Activated CD4-positive, alpha-beta T cell treated with anti-CD3 and anti-CD28 coated beads, Interleukin-2, amount 10 ng/mL, durations not matched to agents 7 days and 5 days (primary cell): ENCODE data around the gene USP2. TPM values are rescaled to one million over a fixed set of nuclear protein-coding genes. Genes with fewer than 3 reads are reported as not detected.
"Not testable (repeated sequence)": the region's sequence is repeated elsewhere in the genome, so short reads cannot be mapped to it uniquely, and the experiment has no call there.

Experiments used
- CTCF ChIA-PET: fragments of 350-600 bp; sonication (Branson Sonifier 250); formaldehyde crosslinking; loops from one replicate; lab custom pipeline; 2021; ENCODE audit warnings: antibody characterized with exemption; lab: Charles Lee
- POLR2A ChIA-PET: fragments of 350-600 bp; sonication (Branson Sonifier 250); formaldehyde crosslinking; loops from one replicate; lab custom pipeline; 2021; ENCODE audit warnings: antibody characterized with exemption; lab: Charles Lee
- DNase-seq: peaks from one replicate; pipeline ENCODE4 v3.0.0-alpha.2; 2020
- H3K27ac Mint-ChIP-seq: one replicate; pipeline ENCODE4 v1.8.0; 2021; ENCODE audit warnings: mild to moderate bottlenecking, moderate library complexity, mixed read lengths
- H3K27me3 Mint-ChIP-seq: one replicate; pipeline ENCODE4 v1.8.0; 2021; ENCODE audit warnings: mixed read lengths
- H3K36me3 Mint-ChIP-seq: one replicate; pipeline ENCODE4 v1.8.0; 2021; ENCODE audit warnings: low read depth, mixed read lengths
- H3K4me1 Mint-ChIP-seq: one replicate; pipeline ENCODE4 v1.8.0; 2021; ENCODE audit warnings: mixed read lengths
- H3K4me3 Mint-ChIP-seq: one replicate; pipeline ENCODE4 v1.8.0; 2021; ENCODE audit warnings: mild to moderate bottlenecking, moderate library complexity, mixed read lengths
- H3K9me3 Mint-ChIP-seq: one replicate; pipeline ENCODE4 v1.8.0; 2021; ENCODE audit warnings: mixed read lengths
- total RNA-seq, 2 experiments: library from RNA; stranded (reverse); gene quantifications; one replicate each; pipeline ENCODE4 v1.2.3, GENCODE V29; 2021

USP2 gene
- total RNA-seq, 2 experiments from 2014 or later: 0.17 to 0.22 TPM

DNA sequence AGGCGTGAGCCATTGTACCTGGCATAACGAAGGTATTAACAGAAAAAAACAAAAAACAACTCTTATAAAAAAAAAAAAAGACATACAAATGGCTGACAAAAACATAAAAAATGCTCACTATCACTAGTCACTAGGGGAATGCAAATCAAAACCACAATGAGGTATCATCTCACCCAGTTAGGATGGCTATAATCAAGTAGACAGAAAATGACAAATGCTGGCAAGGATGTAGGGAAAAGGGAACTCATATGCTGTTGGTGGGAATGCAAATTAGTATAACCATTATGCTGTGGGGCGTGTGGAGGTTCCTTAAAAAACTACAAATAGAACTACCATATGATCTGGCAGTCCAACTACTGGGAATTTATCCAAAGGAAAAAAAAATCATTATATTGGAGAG is 24.5 kb upstream of the USP2 start:
- no peaks in the 10 kb centered on the region for H3K4me1 Mint-ChIP-seq
- no peak overlapping the region for H3K4me3 Mint-ChIP-seq
- no peaks in the 10 kb centered on the region for H3K9me3 Mint-ChIP-seq
- no peak overlapping the region for H3K27ac Mint-ChIP-seq
- H3K36me3 Mint-ChIP-seq: no peaks in the 10 kb centered on the region
- CTCF ChIA-PET: no interaction called here
- peaks cover 12% of the 10 kb centered on the region for H3K27me3 Mint-ChIP-seq
- no peak for DNase-seq
- POLR2A ChIA-PET: no interaction called here

DNA sequence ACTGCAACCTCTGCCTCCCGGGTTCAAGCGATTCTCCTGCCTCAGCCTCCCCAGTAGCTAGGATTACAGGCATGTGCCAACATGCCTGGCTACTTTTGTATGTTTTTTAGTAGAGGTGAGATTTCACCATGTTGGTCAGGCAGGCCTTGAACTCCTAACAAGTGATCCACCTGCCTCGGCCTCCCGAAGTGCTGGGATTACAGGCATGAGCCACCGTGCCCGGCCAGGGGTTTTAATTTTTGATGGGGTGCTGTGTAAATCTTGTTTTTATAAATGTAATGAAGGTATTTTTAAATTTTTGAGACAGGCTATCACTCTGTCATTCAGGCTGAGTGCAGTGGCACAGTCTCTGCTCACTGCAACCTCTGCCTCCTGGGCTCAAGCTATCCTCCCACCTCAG is 24.0 kb upstream of the USP2 start:
- H3K27ac Mint-ChIP-seq, DNase-seq, POLR2A ChIA-PET, H3K36me3 Mint-ChIP-seq, H3K4me3 Mint-ChIP-seq, H3K4me1 Mint-ChIP-seq, H3K9me3 Mint-ChIP-seq: not testable (repeated sequence)
- CTCF ChIA-PET: interaction anchor here (0.6 kb wide), 1 partner anchor 376 kb away, joined by 5 read pairs; no protein-coding TSS in a partner anchor
- peaks cover 16% of the 10 kb centered on the region for H3K27me3 Mint-ChIP-seq

DNA sequence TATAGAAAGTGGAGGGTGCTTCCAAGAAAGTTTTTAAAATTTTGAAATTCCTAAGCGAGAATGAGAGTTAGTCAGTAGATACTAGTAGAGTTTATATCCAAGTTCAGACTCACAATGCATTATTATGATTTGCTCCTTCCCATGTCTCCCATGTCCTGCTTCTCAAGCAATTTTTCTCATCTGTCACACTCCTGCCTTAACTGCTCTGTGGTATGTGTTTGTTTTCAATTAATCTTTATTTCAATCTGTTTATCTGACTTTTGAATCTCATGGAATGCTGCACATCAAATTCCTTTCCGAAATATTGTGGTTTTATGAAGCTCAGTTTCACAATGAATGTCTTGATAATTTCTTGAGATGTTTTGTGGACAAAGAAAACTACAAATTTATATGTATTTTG is 23.4 kb upstream of the USP2 start:
- Mint-ChIP-seq H3K9me3 (peaks cover 4% of the 10 kb centered on the region), H3K27ac (no peak overlapping the region), H3K27me3 (peaks cover 18% of the 10 kb centered on the region), H3K4me1 (no peaks in the 10 kb centered on the region), H3K4me3 (no peak overlapping the region), H3K36me3 (no peaks in the 10 kb centered on the region)
- ChIA-PET POLR2A (no interaction called here), CTCF (no interaction called here)
- no peak for DNase-seq

DNA sequence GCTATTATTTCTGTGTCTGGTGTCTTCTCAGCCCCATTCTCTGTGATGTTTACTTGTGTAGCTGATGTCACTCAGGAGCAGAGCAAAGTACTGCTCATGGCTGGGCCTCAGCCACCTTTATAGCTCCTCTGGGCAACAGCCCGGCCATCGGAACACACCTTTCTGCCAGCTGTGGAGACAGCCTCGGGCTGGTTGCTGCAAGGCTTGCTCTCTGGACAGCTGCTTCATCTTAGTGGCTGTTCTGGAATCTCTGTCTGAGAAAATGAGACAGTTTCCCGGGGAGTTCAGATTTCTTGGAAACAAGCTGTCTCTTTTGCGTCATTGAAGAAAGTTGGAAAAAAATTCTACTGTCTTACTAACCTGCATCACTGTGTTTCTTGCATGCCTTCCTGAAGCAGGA is 21.5 kb upstream of the USP2 start:
- H3K27ac Mint-ChIP-seq: no peak overlapping the region
- H3K4me1 Mint-ChIP-seq: no peaks in the 10 kb centered on the region
- ChIA-PET POLR2A (no interaction called here), CTCF (interaction anchor here (0.6 to 1.0 kb wide), 2 partner anchors 19 to 717 kb away, joined by 3 read pairs; no protein-coding TSS in a partner anchor)
- H3K9me3 Mint-ChIP-seq: peaks cover 6% of the 10 kb centered on the region
- no peak overlapping the region for H3K4me3 Mint-ChIP-seq
- H3K27me3 Mint-ChIP-seq: peaks cover 24% of the 10 kb centered on the region
- H3K36me3 Mint-ChIP-seq: no peaks in the 10 kb centered on the region
- no peak for DNase-seq

DNA sequence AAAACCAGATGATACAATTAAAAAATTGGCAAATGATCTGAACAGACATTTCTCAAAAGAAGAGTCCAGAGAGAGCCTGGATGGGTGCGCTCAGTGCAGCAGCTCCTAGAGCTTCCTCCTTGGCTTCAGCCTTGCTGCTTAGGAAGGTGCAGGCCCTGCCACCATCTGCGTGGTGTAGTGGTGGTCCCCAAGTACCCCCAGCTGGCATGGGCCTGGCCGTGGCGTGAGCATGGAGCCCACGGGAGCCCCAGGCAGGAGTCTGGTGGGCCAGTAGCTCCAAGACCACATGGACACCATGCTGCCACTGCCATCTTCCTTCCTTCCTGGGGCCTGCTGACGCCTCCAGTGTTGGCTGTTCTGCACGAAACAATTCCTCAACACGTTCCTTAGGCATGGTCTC is 21.0 kb upstream of the USP2 start:
- no peak overlapping the region for H3K27ac Mint-ChIP-seq
- no peak overlapping the region for H3K4me3 Mint-ChIP-seq
- CTCF ChIA-PET: interaction anchor here (1.0 kb wide), 1 partner anchor 19 kb away, joined by 3 read pairs; no protein-coding TSS in a partner anchor
- peaks cover 10% of the 10 kb centered on the region for H3K9me3 Mint-ChIP-seq
- H3K27me3 Mint-ChIP-seq: peaks cover 28% of the 10 kb centered on the region
- H3K36me3 Mint-ChIP-seq: no peaks in the 10 kb centered on the region
- DNase-seq: no peak
- POLR2A ChIA-PET: no interaction called here
- H3K4me1 Mint-ChIP-seq: no peaks in the 10 kb centered on the region

DNA sequence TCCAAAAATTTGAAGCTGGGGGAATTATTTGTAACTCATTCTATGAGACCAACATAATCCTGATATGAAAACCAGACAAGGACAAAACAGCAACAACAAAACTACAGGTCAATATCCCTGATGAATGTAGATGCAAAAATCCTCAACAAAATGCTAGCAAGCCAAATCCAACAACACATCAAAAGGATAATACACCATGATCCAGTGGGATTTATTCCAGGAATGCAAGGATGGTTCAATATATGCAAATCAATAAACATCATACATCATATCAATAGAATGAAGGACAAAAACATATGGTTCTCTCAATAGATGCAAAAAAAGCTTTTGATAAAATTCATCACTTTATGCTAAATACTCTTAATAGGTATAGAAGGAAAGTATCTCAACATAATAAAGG is 19.4 kb upstream of the USP2 start:
- Mint-ChIP-seq H3K27ac (no peak overlapping the region), H3K27me3 (peaks cover 31% of the 10 kb centered on the region), H3K4me1 (no peaks in the 10 kb centered on the region), H3K36me3 (no peaks in the 10 kb centered on the region), H3K4me3 (no peak overlapping the region), H3K9me3 (peaks cover 10% of the 10 kb centered on the region)
- DNase-seq: no peak
- ChIA-PET CTCF (no interaction called here), POLR2A (no interaction called here)

DNA sequence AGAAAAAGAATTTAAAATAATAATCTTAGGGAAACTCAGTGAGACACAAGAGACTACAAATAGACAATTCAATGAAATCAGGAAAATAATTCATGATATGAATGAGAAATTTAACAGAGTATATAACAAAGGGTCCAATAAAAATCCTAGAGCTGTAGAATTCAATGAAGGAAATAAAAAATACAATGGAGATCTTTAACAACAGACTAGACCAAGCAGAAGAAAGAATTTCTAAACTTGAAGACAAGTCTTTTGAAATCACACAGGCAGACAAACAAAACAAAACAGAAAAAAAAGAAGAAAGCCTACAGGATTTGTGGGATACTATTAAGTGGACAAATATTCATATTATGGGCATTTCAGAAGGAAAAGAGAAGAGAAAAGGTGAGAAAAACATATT is 16.2 kb upstream of the USP2 start:
- Mint-ChIP-seq H3K36me3 (no peaks in the 10 kb centered on the region), H3K27ac (no peak overlapping the region), H3K27me3 (peaks cover 50% of the 10 kb centered on the region), H3K4me3 (no peak overlapping the region), H3K9me3 (peaks cover 10% of the 10 kb centered on the region), H3K4me1 (no peaks in the 10 kb centered on the region)
- no peak for DNase-seq
- CTCF ChIA-PET: interaction anchor here (1.1 to 1.2 kb wide), 2 partner anchors 12 to 35 kb away, joined by 3 to 4 read pairs; no protein-coding TSS in a partner anchor
- POLR2A ChIA-PET: no interaction called here

DNA sequence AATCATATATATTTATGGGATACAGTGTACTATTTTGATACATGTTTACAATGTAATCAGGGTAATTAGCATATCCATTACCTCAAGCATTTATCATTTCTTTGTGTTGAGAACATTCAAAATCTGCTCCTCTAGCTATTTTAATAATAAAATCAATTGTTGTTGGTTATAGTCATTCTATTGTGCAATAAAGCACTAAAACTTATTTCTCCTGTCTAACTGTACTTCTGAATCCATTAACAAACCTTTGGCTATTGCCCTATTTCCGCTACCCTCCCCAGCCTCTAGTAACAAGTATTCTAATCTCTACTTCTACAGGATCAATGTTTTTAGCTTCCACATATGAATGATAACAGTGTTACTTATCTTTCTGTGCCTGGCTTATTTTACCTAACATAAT is 15.3 kb upstream of the USP2 start:
- DNase-seq: no peak
- Mint-ChIP-seq H3K9me3 (peaks cover 10% of the 10 kb centered on the region), H3K27ac (no peak overlapping the region), H3K4me1 (no peaks in the 10 kb centered on the region), H3K4me3 (no peak overlapping the region), H3K36me3 (no peaks in the 10 kb centered on the region), H3K27me3 (peaks cover 51% of the 10 kb centered on the region)
- CTCF ChIA-PET: interaction anchor here (1.2 kb wide), 1 partner anchor 36 kb away, joined by 4 read pairs; no protein-coding TSS in a partner anchor
- POLR2A ChIA-PET: no interaction called here

DNA sequence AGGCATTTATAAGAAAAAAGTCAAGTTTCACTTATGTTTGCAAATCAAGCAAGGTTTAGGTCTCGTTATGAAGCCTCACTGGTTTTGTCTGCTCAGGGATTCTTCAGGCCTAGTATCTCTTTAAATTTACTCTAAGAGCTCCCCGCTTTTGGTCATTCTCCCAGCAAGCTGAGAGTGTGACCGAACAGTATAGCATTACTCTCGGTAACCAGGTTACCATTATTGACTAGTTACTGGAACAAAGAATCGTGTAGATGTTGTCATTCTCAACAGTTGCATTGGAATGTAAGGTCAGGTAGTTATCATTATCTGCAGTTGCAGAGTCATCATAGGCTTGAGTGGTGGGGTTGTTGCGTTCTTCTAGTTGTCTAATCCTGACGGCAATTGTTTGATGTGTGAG is 9.8 kb upstream of the USP2 start:
- Mint-ChIP-seq H3K36me3 (no peaks in the 10 kb centered on the region), H3K9me3 (no peaks in the 10 kb centered on the region), H3K27me3 (peaks cover 20% of the 10 kb centered on the region), H3K4me3 (no peak overlapping the region), H3K4me1 (no peaks in the 10 kb centered on the region), H3K27ac (no peak overlapping the region)
- CTCF ChIA-PET: interaction anchor here (1.0 kb wide), 1 partner anchor 10 kb away, joined by 3 read pairs; the partner anchor contains the start of gene USP2
- POLR2A ChIA-PET: no interaction called here
- DNase-seq: no peak

DNA sequence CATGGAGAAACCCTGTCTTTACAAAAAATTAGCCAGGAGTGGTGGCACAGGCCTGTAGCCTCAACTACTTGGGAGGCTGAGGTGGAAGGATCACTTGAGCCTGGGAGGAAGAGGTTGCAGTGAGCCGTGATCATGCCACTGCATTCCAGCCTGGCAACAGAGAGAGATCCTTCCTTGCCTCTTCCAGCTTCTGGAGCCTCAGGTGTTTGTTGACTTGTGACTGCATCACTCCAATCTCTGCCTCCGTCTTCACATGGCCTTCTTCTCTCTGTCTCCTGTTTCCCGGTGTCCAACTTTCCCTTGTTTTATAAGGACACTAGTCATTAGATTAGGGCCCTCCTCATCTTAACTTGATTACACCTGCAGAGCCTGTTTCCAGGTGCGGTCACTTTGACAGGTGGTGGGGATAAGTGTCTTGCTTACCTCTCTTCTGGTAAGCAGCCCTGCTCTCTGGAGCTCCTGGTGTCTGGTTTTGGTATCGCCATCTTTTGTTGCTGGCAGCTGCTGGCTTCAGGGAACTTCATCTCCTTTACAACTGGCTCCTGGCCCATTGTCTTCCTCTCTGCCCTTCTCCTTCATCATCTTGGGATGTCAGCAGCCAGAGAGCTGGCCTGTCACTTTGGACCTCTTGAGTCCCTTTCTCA is 8.2 kb upstream of the USP2 start:
- Mint-ChIP-seq H3K27ac (no peak overlapping the region), H3K36me3 (no peaks in the 10 kb centered on the region), H3K27me3 (peaks cover 15% of the 10 kb centered on the region), H3K4me1 (no peaks in the 10 kb centered on the region), H3K9me3 (no peaks in the 10 kb centered on the region), H3K4me3 (no peak overlapping the region)
- POLR2A ChIA-PET: no interaction called here
- no peak for DNase-seq
- CTCF ChIA-PET: no interaction called here

DNA sequence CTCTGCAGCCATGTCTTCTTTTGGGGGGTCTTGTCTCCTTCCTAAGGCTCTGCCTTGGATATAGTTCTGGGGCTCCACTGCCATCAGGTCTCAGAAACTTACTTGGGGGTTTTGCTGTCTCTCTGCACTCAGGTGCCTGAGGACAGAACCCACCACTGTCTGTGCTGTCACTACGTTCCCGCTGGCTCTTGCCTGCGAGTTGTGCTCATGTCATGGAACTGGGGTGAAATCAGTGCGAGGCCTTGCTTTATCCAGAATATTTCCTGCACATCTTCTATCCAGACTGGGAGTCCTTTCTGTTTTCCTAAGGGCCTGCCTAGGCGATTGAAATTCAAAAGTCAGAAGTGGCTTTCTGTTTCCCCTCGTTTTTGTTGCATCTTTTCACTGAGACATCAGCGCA is 6.6 kb upstream of the USP2 start:
- no peak for DNase-seq
- H3K27me3 Mint-ChIP-seq: peaks cover 4% of the 10 kb centered on the region
- H3K36me3 Mint-ChIP-seq: no peaks in the 10 kb centered on the region
- CTCF ChIA-PET: no interaction called here
- no peaks in the 10 kb centered on the region for H3K4me1 Mint-ChIP-seq
- H3K27ac Mint-ChIP-seq: no peak overlapping the region
- no peak overlapping the region for H3K4me3 Mint-ChIP-seq
- POLR2A ChIA-PET: no interaction called here
- H3K9me3 Mint-ChIP-seq: no peaks in the 10 kb centered on the region

DNA sequence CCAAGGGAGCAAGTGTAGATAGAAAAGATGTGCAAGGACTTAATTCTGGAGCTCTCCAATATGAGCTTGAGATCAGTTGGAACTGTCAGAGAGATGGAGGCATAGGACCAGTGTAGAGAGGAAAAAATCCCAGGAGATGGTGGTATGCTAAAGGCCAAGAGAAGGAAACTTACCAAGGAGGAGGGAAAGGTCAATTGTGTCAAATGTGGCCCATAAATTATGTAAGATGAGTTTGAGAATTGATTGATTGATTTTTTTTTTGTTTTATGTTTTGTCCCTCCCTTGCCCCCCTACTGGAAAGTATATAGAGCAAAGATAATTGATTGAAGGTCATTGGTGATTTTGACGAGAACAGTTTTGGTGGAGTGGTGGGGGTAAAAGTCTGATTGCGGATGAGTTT is 2.8 kb upstream of the USP2 start:
- H3K27me3 Mint-ChIP-seq: peaks cover 3% of the 10 kb centered on the region
- H3K4me1 Mint-ChIP-seq: peaks cover 7% of the 10 kb centered on the region
- no peak overlapping the region for H3K4me3 Mint-ChIP-seq
- H3K9me3 Mint-ChIP-seq: no peaks in the 10 kb centered on the region
- POLR2A ChIA-PET: no interaction called here
- CTCF ChIA-PET: interaction anchor here (0.8 to 1.4 kb wide), 3 partner anchors 19 to 37 kb away, joined by 3 to 5 read pairs (median 5); no protein-coding TSS in a partner anchor
- no peaks in the 10 kb centered on the region for H3K36me3 Mint-ChIP-seq
- DNase-seq: no peak
- no peak overlapping the region for H3K27ac Mint-ChIP-seq

DNA sequence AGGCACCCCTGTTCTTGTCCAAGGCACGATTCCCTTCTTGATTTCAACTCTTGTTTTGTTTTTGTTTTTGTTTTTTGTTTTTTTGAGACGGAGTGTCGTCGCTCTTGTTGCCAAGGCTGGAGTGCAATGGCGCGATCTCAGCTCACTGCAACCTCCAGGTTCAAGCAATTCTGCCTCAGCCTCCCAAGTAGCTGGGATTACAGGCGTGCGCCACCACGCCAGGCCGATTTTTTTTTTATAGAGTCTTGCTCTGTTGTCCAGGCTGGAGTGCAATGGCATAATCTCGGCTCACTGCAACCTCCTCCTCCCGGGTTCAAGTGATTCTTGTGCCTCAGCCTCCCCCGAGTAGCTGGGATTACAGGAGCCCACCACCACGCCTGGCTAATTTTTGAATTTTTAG is 1.0 kb upstream of the USP2 start:
- not testable (repeated sequence) for H3K4me1 Mint-ChIP-seq, H3K27me3 Mint-ChIP-seq, H3K4me3 Mint-ChIP-seq, DNase-seq, H3K9me3 Mint-ChIP-seq, H3K36me3 Mint-ChIP-seq, H3K27ac Mint-ChIP-seq
- ChIA-PET CTCF (interaction anchor here (0.6 to 2.4 kb wide), 8 partner anchors 8 to 774 kb away, joined by 3 to 10 read pairs (median 4); no protein-coding TSS in a partner anchor), POLR2A (interaction anchor here (0.7 kb wide), 1 partner anchor 775 kb away, joined by 4 read pairs; no protein-coding TSS in a partner anchor)
